Vagina (tissue), 2 donors: ENCODE results near the gene DNMBP. TPM values are rescaled to one million over a fixed set of nuclear protein-coding genes. Genes with fewer than 3 reads are reported as not detected.

Experiments used
- DNase-seq, 2 donors: peaks; one replicate each; pipeline ENCODE4 v3.0.0-alpha.2; 2017; ENCODE audit errors: extremely low spot score in 2 of 2
- H3K27ac ChIP-seq: fragments of 200-600 bp; sonication (generic); one replicate; pipeline ENCODE4 v1.5.1; 2019
- H3K27me3 ChIP-seq: fragments of 200-600 bp; sonication (generic); one replicate; pipeline ENCODE4 v1.5.1; 2019
- H3K36me3 ChIP-seq, 2 donors: fragments of 200-600 bp; sonication (generic); one replicate each; pipeline ENCODE4 v1.5.1; 2017 to 2019
- H3K4me1 ChIP-seq: fragments of 200-600 bp; sonication (generic); one replicate; pipeline ENCODE4 v1.5.1; 2019
- H3K4me3 ChIP-seq, 2 donors: fragments of 200-600 bp; sonication (generic); 1 replicate in 1 of 2; 2 replicates in 1 of 2; pipeline ENCODE4 v1.5.1; 2016 to 2019
- H3K9me3 ChIP-seq: fragments of 200-600 bp; sonication (generic); one replicate; pipeline ENCODE4 v1.5.1; 2019
- CTCF ChIP-seq, 3 experiments: fragments of 450-650 bp in 2 of 3; fragments of 200-600 bp in 1 of 3; sonication (generic) in 1 of 3; IDR thresholded peaks; one replicate each; pipeline ENCODE4 v1.5.1; 2017 to 2019; ENCODE audit warnings: antibody characterized with exemption in 3 of 3, mild to moderate bottlenecking in 2 of 3, moderate library complexity in 2 of 3
- POLR2A ChIP-seq, 2 donors: fragments of 450-650 bp; IDR thresholded peaks; one replicate each; pipeline ENCODE4 v1.6.1; 2017; ENCODE audit warnings: antibody characterized with exemption in 2 of 2, mild to moderate bottlenecking in 2 of 2, moderate library complexity in 2 of 2
- POLR2AphosphoS5 ChIP-seq, 2 donors: sonication (generic); formaldehyde crosslinking; IDR thresholded peaks; one replicate each; pipeline ENCODE4 v1.9.0; 2017; ENCODE audit warnings: antibody characterized with exemption in 2 of 2, mild to moderate bottlenecking in 2 of 2, low read depth in 1 of 2; ENCODE audit not compliant: insufficient read depth in 1 of 2
- intact Hi-C: fragments of 100-400 bp; cut with DNase I; formaldehyde crosslinking; loops from one replicate; pipeline ENCODE4 v1.15.1; 2023
- total RNA-seq: library from RNA; depleted of rRNA; stranded (reverse); fragments of >200 nt; gene quantifications from one replicate; pipeline ENCODE4 v1.2.3, GENCODE V29; 2016

The DNMBP gene, protein sequence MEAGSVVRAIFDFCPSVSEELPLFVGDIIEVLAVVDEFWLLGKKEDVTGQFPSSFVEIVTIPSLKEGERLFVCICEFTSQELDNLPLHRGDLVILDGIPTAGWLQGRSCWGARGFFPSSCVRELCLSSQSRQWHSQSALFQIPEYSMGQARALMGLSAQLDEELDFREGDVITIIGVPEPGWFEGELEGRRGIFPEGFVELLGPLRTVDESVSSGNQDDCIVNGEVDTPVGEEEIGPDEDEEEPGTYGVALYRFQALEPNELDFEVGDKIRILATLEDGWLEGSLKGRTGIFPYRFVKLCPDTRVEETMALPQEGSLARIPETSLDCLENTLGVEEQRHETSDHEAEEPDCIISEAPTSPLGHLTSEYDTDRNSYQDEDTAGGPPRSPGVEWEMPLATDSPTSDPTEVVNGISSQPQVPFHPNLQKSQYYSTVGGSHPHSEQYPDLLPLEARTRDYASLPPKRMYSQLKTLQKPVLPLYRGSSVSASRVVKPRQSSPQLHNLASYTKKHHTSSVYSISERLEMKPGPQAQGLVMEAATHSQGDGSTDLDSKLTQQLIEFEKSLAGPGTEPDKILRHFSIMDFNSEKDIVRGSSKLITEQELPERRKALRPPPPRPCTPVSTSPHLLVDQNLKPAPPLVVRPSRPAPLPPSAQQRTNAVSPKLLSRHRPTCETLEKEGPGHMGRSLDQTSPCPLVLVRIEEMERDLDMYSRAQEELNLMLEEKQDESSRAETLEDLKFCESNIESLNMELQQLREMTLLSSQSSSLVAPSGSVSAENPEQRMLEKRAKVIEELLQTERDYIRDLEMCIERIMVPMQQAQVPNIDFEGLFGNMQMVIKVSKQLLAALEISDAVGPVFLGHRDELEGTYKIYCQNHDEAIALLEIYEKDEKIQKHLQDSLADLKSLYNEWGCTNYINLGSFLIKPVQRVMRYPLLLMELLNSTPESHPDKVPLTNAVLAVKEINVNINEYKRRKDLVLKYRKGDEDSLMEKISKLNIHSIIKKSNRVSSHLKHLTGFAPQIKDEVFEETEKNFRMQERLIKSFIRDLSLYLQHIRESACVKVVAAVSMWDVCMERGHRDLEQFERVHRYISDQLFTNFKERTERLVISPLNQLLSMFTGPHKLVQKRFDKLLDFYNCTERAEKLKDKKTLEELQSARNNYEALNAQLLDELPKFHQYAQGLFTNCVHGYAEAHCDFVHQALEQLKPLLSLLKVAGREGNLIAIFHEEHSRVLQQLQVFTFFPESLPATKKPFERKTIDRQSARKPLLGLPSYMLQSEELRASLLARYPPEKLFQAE (N-terminal part only)
- 31.9 TPM for total RNA-seq

GRCh38 chr10:100009793-100010676 is at the start of gene DNMBP:
DNMBP (minus strand) TSS chr10:100009947; CDS start chr10:99972124, 37,823 bp downstream.
- Histone ChIP-seq H3K4me1 (peaks cover 34% of the 10 kb centered on the region), H3K27ac (peak within 1 kb of the TSS; percentile 92), H3K4me3 (peak within 1 kb of the TSS; percentile 82 to 95), H3K27me3 (no peaks in the 10 kb centered on the region), H3K36me3 (no peaks in the 10 kb centered on the region), H3K9me3 (no peaks in the 10 kb centered on the region)
- intact Hi-C loops, result no loop called here
- no peak for DNase-seq
- TF ChIP-seq POLR2A (IDR thresholded peaks at IDR 0.05) (peak in 1 of 2 donors; percentile 31), POLR2AphosphoS5 (IDR thresholded peaks at IDR 0.05; ENCODE audit: insufficient read depth in 1 of 2, low read depth in 1 of 2) (peak in 1 of 2 donors; percentile 12), CTCF (IDR thresholded peaks at IDR 0.05) (peak; percentile 24 to 63 (median 36))

DNA sequence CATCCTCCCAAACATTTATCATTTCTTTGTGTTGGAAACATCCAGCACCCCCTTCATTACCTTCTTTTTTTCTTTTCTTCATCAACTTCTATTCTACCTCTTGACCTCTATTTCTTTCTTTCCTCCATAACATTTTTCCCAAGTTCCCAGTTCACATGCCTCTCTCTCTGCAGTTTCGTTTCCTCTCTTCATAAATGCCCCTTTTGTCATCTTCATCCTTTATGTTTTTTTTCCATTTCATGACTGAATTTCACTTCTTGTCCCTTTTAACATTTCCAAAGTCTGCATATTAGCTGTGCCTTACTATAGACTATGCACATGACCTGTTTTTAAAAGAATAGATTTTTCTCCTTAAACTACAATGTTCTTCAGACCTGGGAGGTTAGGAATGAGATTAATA is 48.2 kb upstream of the DNMBP start:
- no peak overlapping the region for H3K27ac ChIP-seq
- H3K36me3 ChIP-seq, result no peaks in the 10 kb centered on the region
- peaks cover 6% of the 10 kb centered on the region for H3K9me3 ChIP-seq
- intact Hi-C loops, result no loop called here
- no peaks in the 10 kb centered on the region for H3K4me1 ChIP-seq
- H3K4me3 ChIP-seq, result no peak overlapping the region
- H3K27me3 ChIP-seq, result no peaks in the 10 kb centered on the region
- TF ChIP-seq POLR2A (IDR thresholded peaks at IDR 0.05), result no peak
- TF ChIP-seq CTCF (IDR thresholded peaks at IDR 0.05), result no peak
- no peak for TF ChIP-seq POLR2AphosphoS5 (IDR thresholded peaks at IDR 0.05; ENCODE audit: insufficient read depth in 1 of 2, low read depth in 1 of 2)
- no peak for DNase-seq

GRCh38 chr10:100053686-100054460 is 44.1 kb upstream of the DNMBP start:
- TF ChIP-seq POLR2AphosphoS5 (IDR thresholded peaks at IDR 0.05; ENCODE audit: insufficient read depth in 1 of 2, low read depth in 1 of 2) (no peak), CTCF (IDR thresholded peaks at IDR 0.05) (no peak), POLR2A (IDR thresholded peaks at IDR 0.05) (no peak)
- H3K4me1 ChIP-seq, result no peaks in the 10 kb centered on the region
- H3K9me3 ChIP-seq, result peaks cover 6% of the 10 kb centered on the region
- no peaks in the 10 kb centered on the region for H3K27me3 ChIP-seq
- no peaks in the 10 kb centered on the region for H3K36me3 ChIP-seq
- intact Hi-C loops, result no loop called here
- no peak overlapping the region for H3K27ac ChIP-seq
- no peak for DNase-seq
- no peak overlapping the region for H3K4me3 ChIP-seq

DNA sequence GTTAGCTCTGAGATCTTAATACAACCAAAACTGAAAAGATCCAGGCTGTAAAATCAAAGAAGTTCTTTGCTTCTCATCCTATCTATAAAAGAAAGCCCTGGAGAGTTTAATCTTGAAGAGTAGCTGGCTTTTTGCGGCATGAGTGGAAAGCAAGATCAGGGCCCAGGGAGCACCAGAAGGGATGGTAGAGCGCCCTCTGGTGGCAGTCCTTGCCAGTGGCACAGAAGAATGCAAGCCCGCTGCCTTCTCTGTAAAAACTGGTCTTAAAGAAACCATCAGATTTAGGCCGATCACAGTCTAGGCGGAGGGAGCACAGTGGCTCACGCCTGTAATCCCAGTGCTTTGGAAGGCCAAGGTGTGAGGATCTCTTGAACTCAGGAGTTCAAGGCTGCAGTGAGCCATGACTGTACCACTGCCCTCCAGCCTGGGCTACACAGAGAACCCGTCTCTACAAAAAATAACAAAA is 36.3 kb upstream of the DNMBP start:
- Histone ChIP-seq H3K9me3 (no peaks in the 10 kb centered on the region), H3K27ac (peak overlapping the region; percentile 77), H3K4me3 (no peak overlapping the region), H3K27me3 (no peaks in the 10 kb centered on the region), H3K4me1 (peaks cover 46% of the 10 kb centered on the region), H3K36me3 (no peaks in the 10 kb centered on the region)
- TF ChIP-seq CTCF (IDR thresholded peaks at IDR 0.05) (peak; percentile 91 to 97 (median 92)), POLR2AphosphoS5 (IDR thresholded peaks at IDR 0.05; ENCODE audit: insufficient read depth in 1 of 2, low read depth in 1 of 2) (peak in 1 of 2 donors; percentile 47), POLR2A (IDR thresholded peaks at IDR 0.05) (no peak)
- no peak for DNase-seq
- intact Hi-C loops, result no loop called here
